GM19035 (cell line): ENCODE data around the gene PATZ1.
A peak's percentile ranks its signal among the peaks of the same experiment; 100 is the strongest.
"Not testable (repeated sequence)": the region's sequence is repeated elsewhere in the genome, so short reads cannot be mapped to it uniquely, and the experiment has no call there.

Experiments used
- ATAC-seq: cut with Tn5 transposase; IDR thresholded peaks from one replicate; pipeline ENCODE4 v1.9.1; 2021; ENCODE audit not compliant: unreplicated experiment

The PATZ1 gene

DNA sequence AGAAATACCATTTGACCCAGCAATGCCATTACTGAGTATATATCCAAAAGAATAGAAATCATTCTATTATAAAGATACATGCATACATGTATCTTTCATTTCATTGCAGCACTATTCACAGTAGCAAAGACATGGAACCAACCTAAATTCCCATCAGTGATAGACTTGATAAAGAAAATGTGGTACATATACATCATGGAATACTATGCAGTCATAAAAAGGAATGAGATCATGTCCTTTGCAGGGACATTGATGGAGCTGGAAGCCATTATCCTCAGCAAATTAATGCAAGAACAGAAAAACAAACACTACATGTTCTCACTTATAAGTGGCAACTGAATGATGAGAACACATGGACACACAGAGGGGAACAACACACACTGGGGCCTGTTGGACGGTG is 31.9 kb downstream of the PATZ1 start:
- ATAC-seq: not testable (repeated sequence)

DNA sequence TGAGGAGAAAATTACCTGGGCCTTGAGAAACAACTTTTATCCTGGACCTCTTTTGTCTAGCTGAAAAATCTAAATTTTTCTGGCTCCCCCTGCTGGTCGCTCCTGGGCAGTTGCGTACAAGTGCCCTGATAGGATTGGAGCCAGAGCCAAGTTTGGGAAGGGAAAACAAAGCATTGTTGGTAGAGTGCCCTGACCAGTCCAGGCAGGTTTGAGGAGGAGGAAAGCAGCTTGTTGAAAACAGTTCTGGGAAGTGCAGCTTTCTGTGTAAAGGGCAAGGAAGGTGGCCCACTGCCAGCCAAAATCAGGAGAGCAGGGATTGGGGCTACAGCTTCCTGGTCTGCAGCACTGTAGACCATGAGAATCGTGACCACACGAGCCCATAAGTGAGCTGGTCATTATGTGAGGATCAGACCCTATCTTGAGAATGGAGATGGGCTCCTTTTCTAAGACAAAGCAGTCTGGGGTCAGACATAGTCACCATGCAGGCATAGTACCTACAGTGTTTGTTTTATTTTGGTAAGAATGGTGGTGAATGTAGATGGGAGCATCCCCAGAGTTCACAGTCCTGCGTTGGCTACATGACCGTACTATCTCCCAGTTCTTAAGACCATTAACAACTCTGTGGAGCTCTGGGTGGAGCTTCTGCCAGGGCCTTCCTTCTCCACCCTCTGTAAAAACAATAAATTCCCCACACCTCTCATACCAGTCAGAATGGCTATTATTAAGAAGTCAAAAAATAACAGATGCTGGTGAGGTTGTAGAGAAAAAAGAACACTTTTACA is 32.6 kb downstream of the PATZ1 start:
- no peak for ATAC-seq

DNA sequence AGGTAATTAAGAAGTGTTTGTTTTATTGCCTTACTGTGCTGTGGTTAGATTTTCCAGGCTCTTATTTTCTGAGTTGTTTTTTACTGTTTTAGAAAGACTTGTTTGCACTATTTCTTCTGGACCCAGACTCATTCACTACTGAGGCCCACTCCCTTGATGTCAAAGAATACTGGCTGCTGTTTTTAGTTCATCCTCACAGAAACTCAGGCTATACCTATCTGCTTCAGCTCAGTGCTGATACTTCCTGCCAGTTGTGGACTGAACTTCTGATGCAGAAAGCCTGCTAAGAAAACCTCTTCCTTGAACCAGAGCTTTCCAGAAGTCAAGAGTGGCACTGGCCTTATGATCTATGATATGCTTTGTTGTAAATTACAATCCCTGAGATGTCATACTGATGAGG is 38.0 kb downstream of the PATZ1 start:
- ATAC-seq: no peak

- ATAC-seq: no peak
These were observed 41.0 kb downstream of the PATZ1 start for GRCh38 chr22:31305194-31305593.

DNA sequence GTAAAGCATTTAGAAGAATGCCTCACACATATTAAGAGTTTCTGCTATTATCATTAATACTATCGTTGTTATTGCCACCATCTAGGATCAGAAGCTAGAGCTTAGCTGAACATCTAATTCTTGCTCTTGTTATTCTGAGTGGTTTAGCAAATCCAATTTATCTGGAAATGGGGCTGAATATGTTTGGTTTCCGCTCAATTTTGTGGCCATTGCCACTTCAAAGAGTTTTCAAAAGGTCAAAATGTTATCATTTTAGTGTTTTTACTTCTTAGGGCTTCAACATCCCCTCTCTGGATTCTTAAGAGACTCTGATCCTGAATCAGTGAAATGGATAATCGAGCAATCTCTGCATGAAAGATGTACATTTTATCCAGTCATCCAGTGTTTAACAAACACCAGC is 43.6 kb downstream of the PATZ1 start:
- no peak for ATAC-seq

DNA sequence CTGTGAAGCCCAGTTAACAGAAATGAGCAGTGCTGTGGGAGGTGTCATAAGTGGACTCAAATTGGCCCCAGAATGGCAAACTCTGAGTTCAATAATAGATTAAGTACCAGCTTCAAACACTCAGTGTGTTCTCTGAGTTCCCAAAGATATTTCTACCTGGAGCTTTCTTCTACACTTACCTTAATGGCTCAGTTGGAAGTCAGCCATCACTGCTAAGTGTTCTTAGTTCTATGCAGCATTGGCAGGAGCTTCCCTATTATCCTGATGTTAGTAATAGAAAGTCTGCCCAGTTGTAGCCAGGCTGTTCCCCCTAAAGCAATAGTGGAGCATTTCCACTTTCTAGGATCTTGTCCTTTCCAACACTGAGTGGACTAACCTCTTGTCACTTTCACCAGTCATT is 44.1 kb downstream of the PATZ1 start:
- no peak for ATAC-seq

- no peak for ATAC-seq
These were observed 45.2 kb downstream of the PATZ1 start for GRCh38 chr22:31300896-31301295.

DNA sequence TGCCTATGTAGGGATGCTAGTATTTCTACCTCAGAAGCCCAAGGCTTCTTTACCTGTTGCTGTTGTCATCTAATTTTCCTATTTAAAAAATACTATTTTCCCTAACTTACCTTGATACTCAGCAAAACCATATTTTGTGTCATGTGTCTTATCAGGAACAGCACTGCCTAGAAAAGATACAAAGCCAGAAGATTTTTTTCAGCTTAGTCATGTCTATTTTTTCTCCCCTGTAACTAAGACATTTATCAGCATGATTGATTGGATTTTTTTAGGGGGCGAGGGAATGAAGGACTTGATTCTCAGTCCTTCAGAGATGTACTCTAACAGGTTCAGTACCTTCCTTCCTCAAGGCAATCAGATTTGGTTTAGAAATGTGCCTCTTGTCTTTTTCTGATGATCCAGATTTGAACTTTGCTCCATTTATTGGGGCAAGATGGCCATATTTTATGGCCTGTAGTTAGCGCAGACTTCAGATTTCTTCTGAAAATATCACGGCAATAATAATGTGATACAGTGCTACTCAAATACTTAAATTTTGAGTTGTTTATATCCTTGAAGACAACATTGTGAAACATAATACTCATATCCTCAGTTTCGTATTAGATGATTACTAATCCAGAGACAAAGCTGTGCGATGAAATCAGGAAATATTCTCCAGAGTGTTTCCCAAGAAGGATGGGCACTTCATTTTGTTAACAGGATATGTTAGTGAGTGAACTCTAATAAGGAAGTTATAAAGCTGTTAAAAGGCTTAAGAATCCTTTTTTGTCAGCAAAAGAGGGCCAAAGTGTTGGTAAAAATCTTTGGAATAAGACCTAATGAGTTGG is 50.1 kb downstream of the PATZ1 start:
- no peak for ATAC-seq

DNA sequence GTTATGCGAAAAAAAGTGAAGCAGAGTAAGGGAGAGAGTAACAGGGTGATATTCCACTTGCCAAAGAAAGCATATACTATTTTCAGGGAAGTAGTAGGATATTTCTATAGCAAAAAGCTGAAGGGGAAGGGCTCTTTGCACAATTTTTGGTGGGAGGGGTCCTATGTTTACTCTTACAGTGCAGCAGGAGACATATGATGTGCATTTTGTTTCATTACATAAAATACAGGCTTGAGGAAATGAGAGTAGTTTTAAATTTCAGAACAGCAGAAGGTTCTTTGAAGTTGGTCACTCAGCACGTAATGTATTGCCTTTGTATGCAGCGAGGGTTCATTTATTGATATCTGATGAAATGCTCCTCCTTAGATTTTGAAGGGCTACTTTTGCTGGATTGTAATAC is 50.8 kb downstream of the PATZ1 start:
- no peak for ATAC-seq

DNA sequence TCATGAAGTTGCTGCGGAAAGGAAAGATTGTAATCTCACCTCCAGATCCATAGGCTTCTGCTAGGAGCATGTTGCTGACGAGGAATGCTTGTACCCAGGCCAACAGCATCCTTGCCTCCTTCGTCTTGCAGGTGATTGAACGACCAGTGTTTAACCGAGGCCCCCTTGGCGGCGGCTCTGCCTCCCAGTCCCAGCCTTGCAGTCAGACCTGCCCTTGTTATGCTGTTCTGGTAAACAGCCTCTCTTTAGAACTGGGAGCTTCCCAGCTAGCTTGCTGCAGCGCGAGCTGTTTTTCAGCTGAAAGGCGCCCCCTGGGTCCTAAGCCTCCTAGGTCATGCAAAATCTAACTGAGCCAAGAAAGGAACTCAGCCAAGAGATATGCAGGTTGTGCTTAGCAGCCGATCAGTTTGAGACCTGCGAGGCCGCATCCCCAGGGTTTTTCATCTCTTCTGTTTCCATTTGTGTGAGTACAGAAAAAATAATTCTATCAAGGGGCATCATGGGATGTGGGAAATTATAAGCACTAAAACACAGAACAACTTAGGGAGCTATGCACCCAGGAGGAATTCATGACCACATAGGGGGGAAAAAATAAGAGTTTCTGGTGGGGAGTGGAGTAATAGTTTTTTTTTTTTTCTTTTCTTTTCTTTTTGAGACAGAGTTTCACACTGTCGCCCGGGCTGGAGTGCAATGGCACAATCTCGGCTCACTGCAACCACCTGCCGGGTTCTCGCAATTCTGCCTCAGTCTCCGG is 53.7 kb downstream of the PATZ1 start, which contains the start of gene PIK3IP1:
TSS of gene PIK3IP1 (minus strand) at position 253 of the 754 bp plus-strand sequence. CDS start at position 109, 144 bp downstream.
- ATAC-seq: no peak

- ATAC-seq: no peak
These were observed 54.5 kb downstream of the PATZ1 start for GRCh38 chr22:31291481-31292235.

GRCh38 chr22:31290494-31291471 is 55.4 kb downstream of the PATZ1 start:
- peak; percentile 91 for ATAC-seq

- no peak for ATAC-seq
These were observed 56.8 kb downstream of the PATZ1 start for GRCh38 chr22:31289344-31289743.

GRCh38 chr22:31288496-31289240 is 57.5 kb downstream of the PATZ1 start:
- no peak for ATAC-seq

DNA sequence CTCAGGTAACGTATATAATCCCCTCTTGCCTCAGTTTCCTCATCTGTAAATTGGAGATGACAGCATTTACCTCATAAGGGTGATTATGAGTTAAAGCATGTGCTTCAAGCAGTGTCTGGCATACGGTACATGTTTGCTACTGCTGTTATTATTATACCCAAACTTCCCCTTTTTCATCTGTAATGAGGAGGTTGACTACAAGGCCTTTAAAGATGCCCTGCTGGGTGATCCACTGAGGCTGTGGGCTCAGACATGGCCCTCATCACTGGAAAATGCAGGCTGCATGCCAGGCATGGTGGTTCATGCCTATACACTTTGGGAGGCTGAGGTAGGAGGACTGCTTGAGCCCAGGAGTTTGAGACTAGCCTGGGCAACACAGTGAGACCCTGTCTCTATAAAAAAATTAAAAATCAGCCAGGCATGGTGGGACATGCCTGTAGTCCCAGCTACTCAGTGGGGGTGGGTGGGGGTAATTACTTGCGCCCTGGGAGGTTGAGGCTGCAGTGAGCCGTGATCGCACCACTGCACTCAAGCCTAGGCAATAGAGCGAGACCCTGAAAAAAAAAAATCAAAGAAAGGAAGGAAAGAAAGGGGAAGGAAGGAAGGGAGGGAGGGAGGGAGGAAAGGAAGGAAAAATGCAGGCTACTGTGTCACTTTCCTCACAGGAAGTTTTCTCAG is 58.2 kb downstream of the PATZ1 start:
- no peak for ATAC-seq

GRCh38 chr22:31286360-31287255 is 59.5 kb downstream of the PATZ1 start:
- no peak for ATAC-seq
